Heart left ventricle (tissue), 13 donors: Measurements from ENCODE around the gene GTF3C1.

Experiments used
- POLR2A ChIP-seq, 2 donors: fragments of 450-650 bp; IDR thresholded peaks; one replicate each; pipeline ENCODE4 v1.6.1; 2017; ENCODE audit warnings: antibody characterized with exemption in 2 of 2, mild to moderate bottlenecking in 2 of 2, moderate library complexity in 2 of 2
- TF ChIP-seq, protein P1 (sequence below), 12 donors: fragments of 200-600 bp; sonication (generic) in 4 of 12; IDR thresholded peaks; one replicate each; pipeline versions ENCODE4 v1.5.0 to v1.8.0; 2018 to 2022; ENCODE audit warnings: antibody characterized with exemption in 12 of 12, mild to moderate bottlenecking in 5 of 12
- donor health status: ischemic (EF 13 %, LVEDD 7.1; RV severe dilation, severe dysfunction).
- donor health status: DM: no; HTN: yes; CAD: no.
- donor health status: DM: no; HTN: no; CAD: no.
- donor health status: ischemic (EF 25% LVEDD 6.9; RV normal size, moderate dysfunction).
- donor health status: ischemic (EF 25% LVEDD 5.7; RV mildly dilated, moderate dysfunction).
- donor health status: ischemic (EF 35%, LVEDD 5.7; RV mildly dilated, moderate dysfunction).
- donor health status: nonischemic (EF 11% LVEDD 7.7; RV severe dilation, severe dysfunction).
- donor health status: DM: yes; HTN: yes; CAD: no.
- donor health status: PGD.
- donor health status: ischemic (EF 29% LVEDD 5.4; RV normal size, mild dysfunction).
- donor health status: nonischemic (EF 23%, LVEDD 6.1; RV moderate dilation, normal function).

DNA sequence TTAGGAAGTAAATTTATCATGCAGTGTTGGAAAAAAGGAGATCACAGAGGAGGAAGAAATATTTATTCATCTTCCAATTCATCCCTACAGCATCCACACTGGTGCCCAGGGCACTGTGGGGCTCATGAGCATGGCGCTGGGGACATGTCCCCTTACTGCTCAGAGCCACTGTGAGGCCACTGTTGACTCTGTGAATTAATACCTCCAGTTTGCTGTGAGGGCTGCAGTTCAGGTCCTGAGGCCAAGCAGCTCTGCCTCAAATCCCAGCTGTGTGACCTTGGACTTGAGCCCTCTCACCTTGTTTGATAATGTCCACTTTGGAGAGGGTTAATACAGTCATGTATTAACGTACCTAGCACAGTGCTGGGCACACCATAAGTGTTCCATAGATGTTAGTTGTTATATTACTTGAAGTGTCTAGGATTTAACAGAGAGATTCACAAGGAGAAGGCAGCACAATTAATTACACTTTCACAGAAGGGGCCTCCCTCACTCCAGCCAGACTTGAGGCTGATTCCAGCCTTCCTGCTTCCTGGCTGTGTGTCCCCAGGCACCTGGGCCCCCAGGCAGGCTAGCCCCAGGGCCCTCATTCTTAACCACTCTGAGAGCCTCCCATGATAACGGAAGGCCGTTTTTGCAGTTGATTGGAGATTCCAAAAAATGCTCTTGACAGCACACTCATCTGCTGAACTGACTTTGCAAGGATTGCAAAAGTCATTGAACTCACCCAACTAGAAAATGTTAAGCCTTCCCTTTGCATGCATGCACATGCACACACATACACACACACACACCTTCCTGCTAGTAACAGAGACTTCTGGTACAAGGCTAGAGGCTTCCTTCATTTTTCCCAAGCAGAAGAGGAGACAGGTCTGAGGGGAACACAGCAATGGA, 29.6 kb upstream of the GTF3C1 start:
- TF ChIP-seq, protein P1, sequence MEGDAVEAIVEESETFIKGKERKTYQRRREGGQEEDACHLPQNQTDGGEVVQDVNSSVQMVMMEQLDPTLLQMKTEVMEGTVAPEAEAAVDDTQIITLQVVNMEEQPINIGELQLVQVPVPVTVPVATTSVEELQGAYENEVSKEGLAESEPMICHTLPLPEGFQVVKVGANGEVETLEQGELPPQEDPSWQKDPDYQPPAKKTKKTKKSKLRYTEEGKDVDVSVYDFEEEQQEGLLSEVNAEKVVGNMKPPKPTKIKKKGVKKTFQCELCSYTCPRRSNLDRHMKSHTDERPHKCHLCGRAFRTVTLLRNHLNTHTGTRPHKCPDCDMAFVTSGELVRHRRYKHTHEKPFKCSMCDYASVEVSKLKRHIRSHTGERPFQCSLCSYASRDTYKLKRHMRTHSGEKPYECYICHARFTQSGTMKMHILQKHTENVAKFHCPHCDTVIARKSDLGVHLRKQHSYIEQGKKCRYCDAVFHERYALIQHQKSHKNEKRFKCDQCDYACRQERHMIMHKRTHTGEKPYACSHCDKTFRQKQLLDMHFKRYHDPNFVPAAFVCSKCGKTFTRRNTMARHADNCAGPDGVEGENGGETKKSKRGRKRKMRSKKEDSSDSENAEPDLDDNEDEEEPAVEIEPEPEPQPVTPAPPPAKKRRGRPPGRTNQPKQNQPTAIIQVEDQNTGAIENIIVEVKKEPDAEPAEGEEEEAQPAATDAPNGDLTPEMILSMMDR (IDR thresholded peaks at IDR 0.05), result no peak
- no peak for TF ChIP-seq POLR2A (IDR thresholded peaks at IDR 0.05)
